Measurements from ENCODE around the gene DFFA. TPM values are rescaled to one million over a fixed set of nuclear protein-coding genes. Genes with fewer than 3 reads are reported as not detected.
A peak's percentile ranks its signal among the peaks of the same experiment; 100 is the strongest.

Gene DFFA
- total and polyA plus RNA-seq, 9 of the 15 experiments (the other 6 are each of a cell fraction or from before 2014, with no cell fraction given) = 39.6 to 74.8 (median 59.2) TPM

DNA sequence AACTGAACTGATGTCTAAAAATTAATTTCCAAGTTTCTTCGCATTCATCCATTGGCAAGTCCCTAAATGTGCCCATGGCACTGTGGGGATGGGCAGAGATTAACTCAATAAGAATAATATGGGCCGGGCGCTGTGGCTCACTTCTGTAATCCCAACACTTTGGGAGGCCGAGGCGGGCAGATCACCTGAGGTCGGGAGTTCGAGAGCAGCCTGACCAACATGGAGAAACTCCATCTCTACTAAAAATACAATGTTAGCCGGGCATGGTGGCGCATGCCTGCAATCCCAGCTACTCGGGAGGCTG, 1.9 kb upstream of the DFFA start (continued):
- TF ChIP-seq ZNF175 (CRISPR knock-in tag; IDR thresholded peaks at IDR 0.05; ENCODE audit: low read depth) (peak; percentile 26; the same call in 1 of the 2 replicates), ZFX (CRISPR knock-in tag; IDR thresholded peaks at IDR 0.05) (peak; percentile 68), MEF2D (tag; conservative IDR thresholded peaks at IDR 0.05; ENCODE audit: low read depth) (0 out of 2 replicates have a peak, but pooled peaks have one; percentile 50), ZNF584 (CRISPR knock-in tag; IDR thresholded peaks at IDR 0.05; ENCODE audit: low read depth) (0 out of 2 replicates have a peak, but pooled peaks have one; percentile 19), ZNF445 (CRISPR knock-in tag; IDR thresholded peaks at IDR 0.05; ENCODE audit: low read depth) (0 out of 2 replicates have a peak, but pooled peaks have one; percentile 30), NFE2 (IDR thresholded peaks at IDR 0.05; ENCODE audit: low read depth) (0 out of 2 replicates have a peak, but pooled peaks have one; percentile 0)
- TF ChIP-seq, protein P1, sequence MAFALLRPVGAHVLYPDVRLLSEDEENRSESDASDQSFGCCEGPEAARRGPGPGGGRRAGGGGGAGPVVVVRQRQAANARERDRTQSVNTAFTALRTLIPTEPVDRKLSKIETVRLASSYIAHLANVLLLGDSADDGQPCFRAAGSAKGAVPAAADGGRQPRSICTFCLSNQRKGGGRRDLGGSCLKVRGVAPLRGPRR (CRISPR knock-in tag; IDR thresholded peaks at IDR 0.05) = 0 out of 2 replicates have a peak, but pooled peaks have one; percentile 53

DNA sequence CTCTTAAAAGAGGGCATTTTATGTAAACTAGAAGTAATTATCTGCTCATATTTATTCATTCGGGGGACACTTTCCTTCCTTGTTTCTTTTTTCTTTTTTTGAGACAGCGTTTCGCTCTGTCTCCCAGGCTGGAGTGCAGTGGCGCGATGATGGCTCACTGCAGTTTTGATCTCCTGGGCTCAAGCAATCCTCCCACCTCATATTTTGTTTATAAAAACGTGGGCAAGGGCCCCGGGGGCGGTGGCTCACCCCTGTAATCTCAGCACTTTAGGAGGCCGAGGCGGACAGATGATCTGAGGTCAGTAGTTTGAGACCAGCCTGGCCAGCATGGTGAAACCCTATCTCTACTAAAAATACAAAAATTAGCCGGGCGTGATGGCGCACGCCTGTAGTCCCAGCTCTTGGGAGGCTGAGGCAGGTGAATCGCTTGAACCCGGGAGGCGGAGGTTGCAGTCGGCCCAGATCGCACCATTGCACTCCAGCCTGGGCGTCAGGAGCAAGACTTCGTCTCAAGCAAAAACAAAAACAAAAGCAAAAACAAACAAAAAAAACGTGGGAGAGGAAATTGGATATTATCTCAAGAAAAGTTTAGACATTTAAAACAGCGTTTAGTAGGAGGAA, 926 bp upstream of the DFFA start:
- ChIA-PET CTCF (ENCODE audit: low intra/inter-chr PET ratio) (no interaction called here), POLR2A (interaction anchor here (0.6 to 2.1 kb wide), 8 partner anchors 11 to 312 kb away, joined by 3 to 9 read pairs (median 3); no protein-coding TSS in a partner anchor)
- Histone ChIP-seq H3K4me2 (ENCODE audit: insufficient read depth, low read length) (peak overlapping the region; percentile 91), H3K9ac (ENCODE audit: insufficient read depth in 1 of 2, low read depth in 2 of 2, low read length in 2 of 2) (peak overlapping the region; percentile 63 to 82), H3K4me3 (peak overlapping the region; percentile 59), H2AFZ (ENCODE audit: low read depth, low read length) (peak overlapping the region; percentile 84), H3K27ac (ENCODE audit: extremely low read depth, low read depth, low read length) (peak overlapping the region; percentile 90), H3K4me1 (replicated peaks in 1 of 2; ENCODE audit: control insufficient read depth in 2 of 2, insufficient read depth in 2 of 2, low read length in 2 of 2) (peaks cover 24 to 26% of the 10 kb centered on the region in 2 experiments; a peak in 4 of 5 replicates), H3K36me3 (ENCODE audit: control insufficient read depth, insufficient read depth, low read length) (peaks cover 37% of the 10 kb centered on the region), H4K20me1 (replicated peaks; ENCODE audit: control insufficient read depth, insufficient read depth, low read length) (no peaks in the 10 kb centered on the region), H3K79me2 (ENCODE audit: control insufficient read depth, insufficient read depth, low read length) (peaks cover 54% of the 10 kb centered on the region), H3K9me3 (replicated peaks; ENCODE audit: control insufficient read depth, insufficient read depth, low read depth, low read length) (no peaks in the 10 kb centered on the region), H3K27me3 (ENCODE audit: control insufficient read depth in 2 of 2, insufficient read depth in 2 of 2, low read length in 2 of 2) (no peaks in the 10 kb centered on the region), H3K9me1 (ENCODE audit: control insufficient read depth, insufficient read depth, low read length) (no peaks in the 10 kb centered on the region)
- WGBS (ENCODE audit: insufficient coverage, low coverage, missing lambda C conversion rate) = 11% methylated on average over 23 of the region's 23 CpGs
- in situ Hi-C loops (cut with MboI) = no loop called here
- BruUV-seq (replicated peaks) = no TSS peak
- intact Hi-C loops (cut with micrococcal nuclease) = loop anchor here (5.0 kb wide), 1 partner anchor 96 kb away; no protein-coding TSS in a partner anchor
- ATAC-seq = peak; percentile 2; the same call in 1 of the 3 replicates
- DNase-seq (ENCODE audit: extremely low read depth in 1 of 4, low spot score in 3 of 4) = peak in 1 of 4 experiments; percentile 67
- FAIRE-seq = no peak
- TF ChIP-seq, protein P2, sequence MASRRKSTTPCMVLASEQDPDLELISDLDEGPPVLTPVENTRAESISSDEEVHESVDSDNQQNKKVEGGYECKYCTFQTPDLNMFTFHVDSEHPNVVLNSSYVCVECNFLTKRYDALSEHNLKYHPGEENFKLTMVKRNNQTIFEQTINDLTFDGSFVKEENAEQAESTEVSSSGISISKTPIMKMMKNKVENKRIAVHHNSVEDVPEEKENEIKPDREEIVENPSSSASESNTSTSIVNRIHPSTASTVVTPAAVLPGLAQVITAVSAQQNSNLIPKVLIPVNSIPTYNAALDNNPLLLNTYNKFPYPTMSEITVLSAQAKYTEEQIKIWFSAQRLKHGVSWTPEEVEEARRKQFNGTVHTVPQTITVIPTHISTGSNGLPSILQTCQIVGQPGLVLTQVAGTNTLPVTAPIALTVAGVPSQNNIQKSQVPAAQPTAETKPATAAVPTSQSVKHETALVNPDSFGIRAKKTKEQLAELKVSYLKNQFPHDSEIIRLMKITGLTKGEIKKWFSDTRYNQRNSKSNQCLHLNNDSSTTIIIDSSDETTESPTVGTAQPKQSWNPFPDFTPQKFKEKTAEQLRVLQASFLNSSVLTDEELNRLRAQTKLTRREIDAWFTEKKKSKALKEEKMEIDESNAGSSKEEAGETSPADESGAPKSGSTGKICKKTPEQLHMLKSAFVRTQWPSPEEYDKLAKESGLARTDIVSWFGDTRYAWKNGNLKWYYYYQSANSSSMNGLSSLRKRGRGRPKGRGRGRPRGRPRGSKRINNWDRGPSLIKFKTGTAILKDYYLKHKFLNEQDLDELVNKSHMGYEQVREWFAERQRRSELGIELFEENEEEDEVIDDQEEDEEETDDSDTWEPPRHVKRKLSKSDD (conservative IDR thresholded peaks at IDR 0.05; ENCODE audit: low read length) = no peak
- TF ChIP-seq RNF2 (IDR thresholded peaks at IDR 0.05) = no peak
- no peak for TF ChIP-seq FOXJ3 (CRISPR knock-in tag; IDR thresholded peaks at IDR 0.05)

Measured in K562 (cell line).